A549 (cell line): ENCODE measurements around the gene VIPR2. TPM values are rescaled to one million over a fixed set of nuclear protein-coding genes. Genes with fewer than 3 reads are reported as not detected.

ENCODE experiments used
- ATAC-seq, 2 experiments: fragments of 200-7000 bp in 1 of 2; fragments of >200 bp in 1 of 2; cut with Nextera tagmentation in 1 of 2; cut with Tn5 transposase in 1 of 2; 3 replicates each; pipeline versions ENCODE4 v1.8.0 to v1.9.1; 2018 to 2020; ENCODE audit warnings: mild to moderate bottlenecking in 1 of 2, moderate library complexity in 1 of 2
- CTCF ChIA-PET: fragments of 300-600 bp; sonication (Branson Sonifier 250); formaldehyde crosslinking; extraction: SDS; loops from one replicate; lab custom pipeline; 2021; ENCODE audit warnings: antibody characterized with exemption, inconsistent platforms; lab: Yijun Ruan, JAX
- POLR2A ChIA-PET: fragments of 350-600 bp; formaldehyde crosslinking; extraction: SDS; loops from one replicate; lab custom pipeline; 2021; ENCODE audit warnings: antibody characterized with exemption, inconsistent platforms; lab: Yijun Ruan, JAX
- DNase-seq, 2 experiments: peaks; one replicate each; pipeline versions ENCODE4 v3.0.0 to v3.0.0-alpha.2; 2011 to 2016; ENCODE audit warnings: low read depth in 1 of 2, low spot score in 1 of 2
- FAIRE-seq: peaks from 2 replicates; lab custom pipeline; 2011; peaks lifted over from hg19 to GRCh38; lab: Jason Lieb, UNC
- H3K27ac ChIP-seq, 2 experiments: fragments of >200 bp; sonication (Bioruptor Twin); formaldehyde crosslinking; 3 replicates each; pipeline ENCODE4 v1.5.1; 2016 to 2017
- H3K4me1 ChIP-seq: fragments of >200 bp; sonication (Bioruptor Twin); formaldehyde crosslinking; 3 replicates; pipeline ENCODE4 v1.6.1; 2016
- H3K4me2 ChIP-seq: fragments of >200 bp; sonication (Bioruptor Twin); formaldehyde crosslinking; 3 replicates; pipeline ENCODE4 v1.6.1; 2016
- H3K4me3 ChIP-seq: fragments of >200 bp; sonication (Bioruptor Twin); formaldehyde crosslinking; 3 replicates; pipeline ENCODE4 v1.5.1; 2016
- H3K9me3 ChIP-seq: fragments of >200 bp; sonication (Bioruptor Twin); formaldehyde crosslinking; 3 replicates; pipeline ENCODE4 v1.6.1; 2016
- CEBPB ChIP-seq, 2 experiments: fragments of >200 bp in 1 of 2; sonication (Bioruptor Twin) in 1 of 2; formaldehyde crosslinking in 1 of 2; IDR thresholded peaks; 2 replicates each; pipeline ENCODE4 v1.6.1; 2012 to 2016
- CHD2 ChIP-seq: fragments of 150-350 bp; IDR thresholded peaks from 2 replicates; pipeline ENCODE4 v1.6.1; 2014; ENCODE audit warnings: low read length; ENCODE audit not compliant: partially characterized antibody
- E2F6 ChIP-seq: IDR thresholded peaks from 2 replicates; pipeline ENCODE4 v1.6.1; 2012; ENCODE audit warnings: low read depth, borderline replicate concordance
- EHF ChIP-seq: fragments of 250-450 bp; sonication (Bioruptor Pico); IDR thresholded peaks from 2 replicates; pipeline ENCODE4 v1.5.0; 2020; ENCODE audit warnings: mild to moderate bottlenecking
- EHMT2 ChIP-seq: fragments of 200-600 bp; sonication (generic); IDR thresholded peaks from 2 replicates; pipeline ENCODE4 v1.6.1; 2016; ENCODE audit warnings: antibody characterized with exemption, low read depth, mild to moderate bottlenecking, moderate library complexity
- ELK1 ChIP-seq: fragments of 150-350 bp; IDR thresholded peaks from 2 replicates; pipeline ENCODE4 v1.6.1; 2014; ENCODE audit warnings: low read depth, mild to moderate bottlenecking, low read length
- ESRRA ChIP-seq: fragments of 150-350 bp; IDR thresholded peaks from 2 replicates; pipeline ENCODE4 v1.6.1; 2014; ENCODE audit warnings: mild to moderate bottlenecking, low read length, borderline replicate concordance
- FOSB ChIP-seq: fragments of 250-450 bp; sonication (Bioruptor Pico); IDR thresholded peaks from 2 replicates; pipeline ENCODE4 v1.5.0; 2020; ENCODE audit warnings: mild to moderate bottlenecking, moderate library complexity
- FOSL2 ChIP-seq, 2 experiments: fragments of 450-650 bp in 1 of 2; fragments of >200 bp in 1 of 2; sonication (Bioruptor Twin) in 1 of 2; formaldehyde crosslinking; IDR thresholded peaks; 2 replicates each; pipeline versions ENCODE4 v1.5.0 to v1.6.1; 2016 to 2020; ENCODE audit warnings: mild to moderate bottlenecking in 1 of 2, moderate library complexity in 1 of 2
- GATA3 ChIP-seq: IDR thresholded peaks from 2 replicates; pipeline ENCODE4 v1.6.1; 2012; ENCODE audit warnings: borderline replicate concordance
- HEYL ChIP-seq: fragments of 250-450 bp; sonication (Bioruptor Pico); IDR thresholded peaks from 2 replicates; pipeline ENCODE4 v1.8.0; 2021; ENCODE audit warnings: mild to moderate bottlenecking, moderate library complexity
- HOXA7 ChIP-seq: fragments of 250-450 bp; sonication (Bioruptor Pico); IDR thresholded peaks from 2 replicates; pipeline ENCODE4 v1.5.0; 2020; ENCODE audit warnings: mild to moderate bottlenecking, moderate library complexity
- JUNB ChIP-seq: fragments of >200 bp; sonication (Bioruptor Twin); formaldehyde crosslinking; IDR thresholded peaks from 2 replicates; pipeline ENCODE4 v1.6.1; 2016
- MAFK ChIP-seq: fragments of 450-650 bp; IDR thresholded peaks from 2 replicates; pipeline ENCODE4 v1.6.1; 2014; ENCODE audit not compliant: partially characterized antibody
- NR3C1 ChIP-seq: fragments of >200 bp; sonication (Bioruptor Twin); formaldehyde crosslinking; IDR thresholded peaks from 3 replicates; pipeline ENCODE4 v1.6.1; 2017
- PHF8 ChIP-seq: fragments of 200-600 bp; sonication (generic); IDR thresholded peaks from 2 replicates; pipeline ENCODE4 v1.6.1; 2016; ENCODE audit warnings: low read depth, mild to moderate bottlenecking, antibody characterized with exemption, moderate library complexity, borderline replicate concordance
- POLR2A ChIP-seq: IDR thresholded peaks from 2 replicates; pipeline ENCODE4 v1.6.1; 2012; ENCODE audit warnings: mild to moderate bottlenecking, low read length
- POLR2AphosphoS2 ChIP-seq: conservative IDR thresholded peaks from 2 replicates; pipeline ENCODE4 v1.6.1; 2012; ENCODE audit warnings: low read length, improper control_type of control experiment, inconsistent platforms
- RAD21 ChIP-seq, 2 experiments: fragments of >200 bp in 1 of 2; sonication (Bioruptor Twin) in 1 of 2; formaldehyde crosslinking in 1 of 2; IDR thresholded peaks in 1 of 2; conservative IDR thresholded peaks in 1 of 2; 2 replicates in 1 of 2; 3 replicates in 1 of 2; pipeline ENCODE4 v1.6.1; 2012 to 2018; ENCODE audit warnings: inconsistent platforms in 1 of 2
- RCOR1 ChIP-seq: fragments of 150-350 bp; IDR thresholded peaks from 2 replicates; pipeline ENCODE4 v1.6.1; 2014; ENCODE audit warnings: antibody characterized with exemption, low read length, low read depth
- REST ChIP-seq: fragments of 200-600 bp; sonication (generic); IDR thresholded peaks from 2 replicates; pipeline ENCODE4 v1.6.1; 2016; ENCODE audit warnings: antibody characterized with exemption, mild to moderate bottlenecking, moderate library complexity
- RFX5 ChIP-seq: fragments of 450-650 bp; IDR thresholded peaks from 2 replicates; pipeline ENCODE4 v1.7.1; 2014; ENCODE audit warnings: antibody characterized with exemption, mild to moderate bottlenecking, moderate library complexity
- TFCP2L1 ChIP-seq: fragments of 250-450 bp; sonication (Bioruptor Pico); IDR thresholded peaks from 2 replicates; pipeline ENCODE4 v1.5.0; 2021; ENCODE audit warnings: mild to moderate bottlenecking
- TP53 ChIP-seq: fragments of 250-450 bp; sonication (Bioruptor Pico); IDR thresholded peaks from 2 replicates; pipeline ENCODE4 v1.5.0; 2021; ENCODE audit warnings: mild to moderate bottlenecking, moderate library complexity
- ZC3H11A ChIP-seq: fragments of 450-650 bp; IDR thresholded peaks from 2 replicates; pipeline ENCODE4 v1.6.1; 2014; ENCODE audit warnings: antibody characterized with exemption, mild to moderate bottlenecking
- ZFP36 ChIP-seq: fragments of 450-650 bp; IDR thresholded peaks from 2 replicates; pipeline ENCODE4 v1.6.1; 2014; ENCODE audit warnings: borderline replicate concordance; ENCODE audit not compliant: partially characterized antibody
- ZNF302 ChIP-seq: fragments of 250-450 bp; sonication (Bioruptor Pico); IDR thresholded peaks from 2 replicates; pipeline ENCODE4 v1.9.0; 2021; ENCODE audit warnings: inconsistent platforms, mild to moderate bottlenecking, moderate library complexity
- whole genome bisulfite sequencing: methylation state at CpG from one replicate; pipeline ENCODE4 v1.1.6; 2017; ENCODE audit errors: missing lambda C conversion rate; 5-methylcytosine and 5-hydroxymethylcytosine counted together
- polyA plus RNA-seq, 4 experiments: library from polyadenylated mRNA; depleted of rRNA in 3 of 4; stranded (reverse); fragments of >200 nt; fragmentation: RNase III in 1 of 4; extraction: RNeasy Plus Mini Kit Qiagen cat#74134 plus additional on column Dnase treatment in 1 of 4; gene quantifications; 2 replicates in 3 of 4; 3 replicates in 1 of 4; pipeline ENCODE4 v1.2.3, GENCODE V29; 2011 to 2017
- TF ChIP-seq, protein P1 (sequence below): fragments of 250-450 bp; sonication (Bioruptor Pico); IDR thresholded peaks from 2 replicates; pipeline ENCODE4 v1.5.0; 2021; ENCODE audit warnings: mild to moderate bottlenecking, moderate library complexity, borderline replicate concordance
- TF ChIP-seq, protein P2 (sequence below): fragments of >200 bp; sonication (Bioruptor Twin); formaldehyde crosslinking; IDR thresholded peaks from 3 replicates; pipeline ENCODE4 v1.6.1; 2016

The VIPR2 gene
- polyA plus RNA-seq, 2 of the 4 experiments (the other 2 are of a cell fraction): not detected

DNA sequence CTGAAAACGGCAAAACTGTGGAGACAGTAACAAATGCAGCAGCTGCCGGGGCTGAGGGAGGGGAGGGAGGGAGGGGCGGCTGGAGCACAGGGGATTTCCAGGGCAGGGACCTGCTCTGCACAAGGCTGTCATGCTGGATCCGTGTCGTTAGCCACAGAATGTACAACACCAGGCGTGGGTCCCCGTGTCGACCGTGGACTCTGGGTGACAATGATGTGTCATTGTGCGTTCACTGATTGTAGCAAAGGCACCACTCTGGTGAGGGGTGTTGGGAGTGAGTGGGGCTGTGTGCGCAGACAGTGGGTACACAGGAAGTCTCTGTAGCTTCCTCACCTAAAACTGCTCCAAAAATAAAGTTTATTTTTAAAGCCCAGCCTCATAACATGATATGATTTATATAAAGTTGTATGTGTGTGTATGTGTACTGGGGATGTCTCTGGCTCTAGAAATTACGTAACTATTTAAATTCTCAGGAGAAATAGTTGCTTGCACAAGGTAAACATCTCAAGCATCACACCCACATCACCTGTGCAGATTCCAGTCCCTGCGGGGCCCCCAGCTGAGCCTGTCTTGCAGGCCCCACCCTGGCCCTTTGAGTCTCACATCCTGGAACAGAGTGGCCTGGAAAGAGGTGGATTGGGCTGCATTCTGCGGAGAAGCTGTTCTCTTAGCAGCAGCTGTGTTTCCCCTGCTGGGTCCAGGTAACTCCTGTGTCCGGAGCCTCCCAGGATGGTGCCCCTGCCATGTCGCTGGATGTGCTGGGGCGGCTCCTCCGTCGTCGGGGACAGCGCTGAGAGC is 152.6 kb downstream of the VIPR2 start:
- ChIA-PET CTCF (interaction anchor here (1.2 to 3.4 kb wide), 2 partner anchors 15 to 296 kb away, joined by 3 to 14 read pairs; no protein-coding TSS in a partner anchor), POLR2A (interaction anchor here (0.7 kb wide), 1 partner anchor 52 kb away, joined by 5 read pairs; no protein-coding TSS in a partner anchor)
- FAIRE-seq (no peak), DNase-seq (no peak)
- H3K9me3 ChIP-seq: peaks cover 9% of the 10 kb centered on the region; the same call in 2 of the 3 replicates
- no peak overlapping the region for H3K27ac ChIP-seq
- WGBS: 65% methylated on average over 20 of the region's 21 CpGs
- H3K4me2 ChIP-seq: no peak overlapping the region
- H3K4me1 ChIP-seq: 0 out of 3 replicates have a peak, but pooled peaks cover 3% of the 10 kb centered on the region
- no peak for TF ChIP-seq POLR2A
- TF ChIP-seq ZFP36: no peak
- TF ChIP-seq RAD21 (conservative IDR thresholded peaks at IDR 0.05 in 1 of 2, IDR thresholded peaks at IDR 0.05 in 1 of 2): no peak
- no peak for TF ChIP-seq JUNB
- no peak for TF ChIP-seq EHMT2
- no peak for TF ChIP-seq RCOR1
- no peak for TF ChIP-seq RFX5
- no peak for TF ChIP-seq REST
- no peak for TF ChIP-seq HEYL (CRISPR knock-in tag)
- no peak for TF ChIP-seq NR3C1
- no peak for TF ChIP-seq TP53 (CRISPR knock-in tag)
- TF ChIP-seq PHF8: no peak
- TF ChIP-seq ZNF302: no peak
- no peak for TF ChIP-seq ZC3H11A
- TF ChIP-seq, protein P1, sequence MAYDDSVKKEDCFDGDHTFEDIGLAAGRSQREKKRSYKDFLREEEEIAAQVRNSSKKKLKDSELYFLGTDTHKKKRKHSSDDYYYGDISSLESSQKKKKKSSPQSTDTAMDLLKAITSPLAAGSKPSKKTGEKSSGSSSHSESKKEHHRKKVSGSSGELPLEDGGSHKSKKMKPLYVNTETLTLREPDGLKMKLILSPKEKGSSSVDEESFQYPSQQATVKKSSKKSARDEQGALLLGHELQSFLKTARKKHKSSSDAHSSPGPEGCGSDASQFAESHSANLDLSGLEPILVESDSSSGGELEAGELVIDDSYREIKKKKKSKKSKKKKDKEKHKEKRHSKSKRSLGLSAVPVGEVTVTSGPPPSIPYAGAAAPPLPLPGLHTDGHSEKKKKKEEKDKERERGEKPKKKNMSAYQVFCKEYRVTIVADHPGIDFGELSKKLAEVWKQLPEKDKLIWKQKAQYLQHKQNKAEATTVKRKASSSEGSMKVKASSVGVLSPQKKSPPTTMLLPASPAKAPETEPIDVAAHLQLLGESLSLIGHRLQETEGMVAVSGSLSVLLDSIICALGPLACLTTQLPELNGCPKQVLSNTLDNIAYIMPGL (CRISPR knock-in tag): no peak
- no peak for TF ChIP-seq POLR2AphosphoS2
- no peak for TF ChIP-seq TFCP2L1 (CRISPR knock-in tag)
- TF ChIP-seq, all 56 proteins: peak for 0
- no peak for ATAC-seq
- H3K4me3 ChIP-seq: no peak overlapping the region

DNA sequence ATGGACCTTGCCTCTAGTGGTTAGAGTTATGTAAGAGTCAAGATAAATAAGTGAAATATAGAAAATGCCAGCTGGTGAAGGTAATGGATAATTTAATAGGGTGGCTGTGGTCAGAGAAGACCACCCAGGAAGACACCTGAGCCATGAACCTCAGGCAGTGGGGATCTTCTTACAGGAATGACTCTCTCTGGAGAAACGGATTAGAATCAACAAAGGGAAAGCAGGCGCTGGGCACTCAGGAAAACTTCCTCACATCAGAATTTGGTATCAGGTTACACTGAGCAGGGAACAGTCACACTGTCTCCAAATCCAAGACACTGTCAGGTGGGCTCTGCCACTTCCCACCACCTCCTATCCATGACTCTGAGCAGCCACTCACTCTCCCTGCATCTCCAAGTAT is 155.7 kb downstream of the VIPR2 start:
- Histone ChIP-seq H3K4me2 (no peak overlapping the region), H3K9me3 (peaks cover 22% of the 10 kb centered on the region), H3K27ac (no peak overlapping the region), H3K4me1 (0 out of 3 replicates have a peak, but pooled peaks cover 3% of the 10 kb centered on the region), H3K4me3 (no peak overlapping the region)
- no peak for FAIRE-seq
- no peak for DNase-seq
- ATAC-seq: no peak
- ChIA-PET CTCF (no interaction called here), POLR2A (no interaction called here)
- 23% methylated on average over 2 of the region's 2 CpGs for WGBS
- TF ChIP-seq, protein P2, sequence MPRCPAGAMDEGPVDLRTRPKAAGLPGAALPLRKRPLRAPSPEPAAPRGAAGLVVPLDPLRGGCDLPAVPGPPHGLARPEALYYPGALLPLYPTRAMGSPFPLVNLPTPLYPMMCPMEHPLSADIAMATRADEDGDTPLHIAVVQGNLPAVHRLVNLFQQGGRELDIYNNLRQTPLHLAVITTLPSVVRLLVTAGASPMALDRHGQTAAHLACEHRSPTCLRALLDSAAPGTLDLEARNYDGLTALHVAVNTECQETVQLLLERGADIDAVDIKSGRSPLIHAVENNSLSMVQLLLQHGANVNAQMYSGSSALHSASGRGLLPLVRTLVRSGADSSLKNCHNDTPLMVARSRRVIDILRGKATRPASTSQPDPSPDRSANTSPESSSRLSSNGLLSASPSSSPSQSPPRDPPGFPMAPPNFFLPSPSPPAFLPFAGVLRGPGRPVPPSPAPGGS: no peak
- TF ChIP-seq CHD2 (no peak), ESRRA (no peak), MAFK (no peak), FOSB (CRISPR knock-in tag) (no peak), ELK1 (no peak), FOSL2 (IDR thresholded peaks at IDR 0.05) (no peak), FOSL2 (CRISPR knock-in tag; IDR thresholded peaks at IDR 0.05) (no peak), CEBPB (IDR thresholded peaks at IDR 0.05) (no peak), EHF (CRISPR knock-in tag) (no peak), E2F6 (no peak), JUNB (no peak), GATA3 (no peak), HOXA7 (no peak), POLR2A (no peak), POLR2AphosphoS2 (no peak), RAD21 (conservative IDR thresholded peaks at IDR 0.05 in 1 of 2, IDR thresholded peaks at IDR 0.05 in 1 of 2) (no peak)
